ENCODE results near the gene CD200.

Gene CD200

GRCh38 chr3:112360561-112360960 lies 27.6 kb downstream of the CD200 start:
- TF ChIP-seq ZBTB7A (IDR thresholded peaks at IDR 0.05; ENCODE audit: low read depth): no peak
- no peak for TF ChIP-seq YY1 (IDR thresholded peaks at IDR 0.05; ENCODE audit: low read depth)
- no peak for TF ChIP-seq TAF1 (IDR thresholded peaks at IDR 0.05; ENCODE audit: low read depth)
- TF ChIP-seq TCF12 (IDR thresholded peaks at IDR 0.05; ENCODE audit: low read depth): no peak
- TF ChIP-seq RAD21 (IDR thresholded peaks at IDR 0.05; ENCODE audit: low read depth): no peak
- TF ChIP-seq EGR1 (IDR thresholded peaks at IDR 0.05): no peak
- no peak for TF ChIP-seq FOXM1 (IDR thresholded peaks at IDR 0.05; ENCODE audit: borderline replicate concordance, low read depth)
- TF ChIP-seq, protein P1, sequence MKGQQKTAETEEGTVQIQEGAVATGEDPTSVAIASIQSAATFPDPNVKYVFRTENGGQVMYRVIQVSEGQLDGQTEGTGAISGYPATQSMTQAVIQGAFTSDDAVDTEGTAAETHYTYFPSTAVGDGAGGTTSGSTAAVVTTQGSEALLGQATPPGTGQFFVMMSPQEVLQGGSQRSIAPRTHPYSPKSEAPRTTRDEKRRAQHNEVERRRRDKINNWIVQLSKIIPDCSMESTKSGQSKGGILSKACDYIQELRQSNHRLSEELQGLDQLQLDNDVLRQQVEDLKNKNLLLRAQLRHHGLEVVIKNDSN (IDR thresholded peaks at IDR 0.05): no peak
- TF ChIP-seq NFIC (IDR thresholded peaks at IDR 0.05): no peak
- no peak for TF ChIP-seq MAX (IDR thresholded peaks at IDR 0.05)
- TF ChIP-seq TEAD4 (IDR thresholded peaks at IDR 0.05): no peak
- no peak for TF ChIP-seq CREB1 (IDR thresholded peaks at IDR 0.05; ENCODE audit: low read depth)
- no peak for TF ChIP-seq EP300 (IDR thresholded peaks at IDR 0.05; ENCODE audit: borderline replicate concordance)
- TF ChIP-seq REST (IDR thresholded peaks at IDR 0.05; ENCODE audit: low read depth): no peak

GRCh38 chr3:112362221-112362620 lies 29.3 kb downstream of the CD200 start:
- TF ChIP-seq FOXM1 (IDR thresholded peaks at IDR 0.05; ENCODE audit: borderline replicate concordance, low read depth): no peak
- no peak for TF ChIP-seq TEAD4 (IDR thresholded peaks at IDR 0.05)
- no peak for TF ChIP-seq TAF1 (IDR thresholded peaks at IDR 0.05; ENCODE audit: low read depth)
- no peak for TF ChIP-seq TCF12 (IDR thresholded peaks at IDR 0.05; ENCODE audit: low read depth)
- TF ChIP-seq, protein P1 (IDR thresholded peaks at IDR 0.05): no peak

DNA sequence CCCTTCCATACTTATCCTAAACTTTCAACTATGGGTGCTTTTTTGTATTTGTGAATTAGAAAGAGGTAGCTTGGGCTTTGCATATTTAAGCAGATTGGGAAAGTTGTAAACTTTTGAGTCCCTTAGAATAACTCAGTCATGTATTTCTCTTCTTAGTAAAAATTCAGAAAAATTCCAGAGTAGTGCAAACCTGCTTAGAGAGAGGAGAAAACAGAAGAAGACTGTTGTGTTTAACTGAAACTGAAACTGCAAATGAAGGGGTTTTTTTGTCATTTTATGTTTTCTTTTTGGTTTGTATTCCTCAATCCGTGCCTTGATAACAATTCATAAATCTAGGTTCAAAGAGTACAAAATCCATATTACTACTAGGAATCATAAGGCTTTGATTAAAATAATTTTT lies 31.3 kb downstream of the CD200 start:
- TF ChIP-seq YY1 (IDR thresholded peaks at IDR 0.05; ENCODE audit: low read depth): no peak
- TF ChIP-seq FOXM1 (IDR thresholded peaks at IDR 0.05; ENCODE audit: borderline replicate concordance, low read depth): no peak
- TF ChIP-seq CREB1 (IDR thresholded peaks at IDR 0.05; ENCODE audit: low read depth): no peak
- TF ChIP-seq NFIC (IDR thresholded peaks at IDR 0.05): no peak
- TF ChIP-seq ZBTB7A (IDR thresholded peaks at IDR 0.05; ENCODE audit: low read depth): no peak
- TF ChIP-seq, protein P1 (IDR thresholded peaks at IDR 0.05): no peak
- no peak for TF ChIP-seq CEBPB (IDR thresholded peaks at IDR 0.05)
- no peak for TF ChIP-seq RAD21 (IDR thresholded peaks at IDR 0.05; ENCODE audit: low read depth)
- no peak for TF ChIP-seq TAF1 (IDR thresholded peaks at IDR 0.05; ENCODE audit: low read depth)
- no peak for TF ChIP-seq TEAD4 (IDR thresholded peaks at IDR 0.05)
- TF ChIP-seq REST (IDR thresholded peaks at IDR 0.05; ENCODE audit: low read depth): no peak
- no peak for TF ChIP-seq EP300 (IDR thresholded peaks at IDR 0.05; ENCODE audit: borderline replicate concordance)
- TF ChIP-seq TCF12 (IDR thresholded peaks at IDR 0.05; ENCODE audit: low read depth): no peak

- TF ChIP-seq CREB1 (IDR thresholded peaks at IDR 0.05; ENCODE audit: low read depth) (no peak), TEAD4 (IDR thresholded peaks at IDR 0.05) (no peak), CEBPB (IDR thresholded peaks at IDR 0.05) (no peak), TCF12 (IDR thresholded peaks at IDR 0.05; ENCODE audit: low read depth) (no peak), NFIC (IDR thresholded peaks at IDR 0.05) (no peak), YY1 (IDR thresholded peaks at IDR 0.05; ENCODE audit: low read depth) (no peak), EP300 (IDR thresholded peaks at IDR 0.05; ENCODE audit: borderline replicate concordance) (no peak), TAF1 (IDR thresholded peaks at IDR 0.05; ENCODE audit: low read depth) (no peak), EGR1 (IDR thresholded peaks at IDR 0.05) (no peak), FOXM1 (IDR thresholded peaks at IDR 0.05; ENCODE audit: borderline replicate concordance, low read depth) (no peak), REST (IDR thresholded peaks at IDR 0.05; ENCODE audit: low read depth) (no peak)
- TF ChIP-seq, protein P1 (IDR thresholded peaks at IDR 0.05): no peak
These were observed 32.1 kb downstream of the CD200 start for GRCh38 chr3:112365035-112365434.
